Liver (tissue), 9 donors: Measurements from ENCODE around the gene CAPN2. TPM values are rescaled to one million over a fixed set of nuclear protein-coding genes. Genes with fewer than 3 reads are reported as not detected.

Experiments used
- DNase-seq: peaks from one replicate; pipeline ENCODE4 v3.0.0-alpha.2; 2017; ENCODE audit warnings: low spot score
- H3K27ac ChIP-seq, 2 donors: one replicate each; pipeline ENCODE4 v1.7.0; 2013; ENCODE audit warnings: inconsistent platforms in 2 of 2, low read length in 2 of 2, control low read depth in 1 of 2, low read depth in 1 of 2, mild to moderate bottlenecking in 1 of 2
- H3K27me3 ChIP-seq, 4 donors: one replicate each; pipeline versions ENCODE4 v1.6.1 to v1.7.0; 2013; ENCODE audit warnings: low read length in 3 of 4, inconsistent platforms in 1 of 4, mild to moderate bottlenecking in 1 of 4, moderate library complexity in 1 of 4; ENCODE audit not compliant: control insufficient read depth in 4 of 4, insufficient read depth in 4 of 4
- H3K36me3 ChIP-seq, 4 donors: one replicate each; pipeline versions ENCODE4 v1.6.1 to v1.7.0; 2013; ENCODE audit warnings: low read length in 3 of 4, mild to moderate bottlenecking in 3 of 4, low read depth in 1 of 4, moderate library complexity in 1 of 4; ENCODE audit not compliant: control insufficient read depth in 4 of 4, insufficient read depth in 3 of 4
- H3K4me1 ChIP-seq, 4 donors: one replicate each; pipeline versions ENCODE4 v1.6.1 to v1.7.0; 2013; ENCODE audit warnings: low read length in 3 of 4, mild to moderate bottlenecking in 3 of 4, moderate library complexity in 1 of 4; ENCODE audit not compliant: control insufficient read depth in 4 of 4, insufficient read depth in 4 of 4
- H3K4me3 ChIP-seq, 3 donors: one replicate each; pipeline versions ENCODE4 v1.6.1 to v1.7.0; 2013; ENCODE audit warnings: low read length in 3 of 3, control low read depth in 1 of 3, low read depth in 1 of 3, mild to moderate bottlenecking in 1 of 3
- H3K9ac ChIP-seq, 2 donors: one replicate each; pipeline ENCODE4 v1.7.0; 2013; ENCODE audit warnings: low read length in 2 of 2, mild to moderate bottlenecking in 2 of 2, moderate library complexity in 2 of 2, control low read depth in 1 of 2, low read depth in 1 of 2
- H3K9me3 ChIP-seq, 4 donors: one replicate each; pipeline versions ENCODE4 v1.6.1 to v1.7.0; 2013; ENCODE audit warnings: low read length in 3 of 4; ENCODE audit not compliant: control insufficient read depth in 4 of 4
- ATF3 ChIP-seq: IDR thresholded peaks from 2 replicates; pipeline ENCODE4 v1.6.1; 2016; ENCODE audit warnings: antibody characterized with exemption
- EGR1 ChIP-seq, 2 donors: IDR thresholded peaks; 2 replicates each; pipeline ENCODE4 v1.6.1; 2016 to 2018; ENCODE audit warnings: antibody characterized with exemption in 2 of 2, low read depth in 2 of 2
- FOXA1 ChIP-seq: IDR thresholded peaks from 2 replicates; pipeline ENCODE4 v1.6.1; 2016; ENCODE audit warnings: antibody characterized with exemption
- FOXA2 ChIP-seq: IDR thresholded peaks from 2 replicates; pipeline ENCODE4 v1.6.1; 2016; ENCODE audit warnings: antibody characterized with exemption
- GABPA ChIP-seq, 2 donors: IDR thresholded peaks in 1 of 2; conservative IDR thresholded peaks in 1 of 2; 2 replicates each; pipeline ENCODE4 v1.6.1; 2016; ENCODE audit warnings: antibody characterized with exemption in 2 of 2, mild to moderate bottlenecking in 1 of 2, moderate library complexity in 1 of 2
- HNF4G ChIP-seq: IDR thresholded peaks from 2 replicates; pipeline ENCODE4 v1.6.1; 2016; ENCODE audit warnings: antibody characterized with exemption
- JUND ChIP-seq, 2 donors: IDR thresholded peaks; 2 replicates each; pipeline ENCODE4 v1.6.1; 2016; ENCODE audit warnings: antibody characterized with exemption in 2 of 2
- MAX ChIP-seq: IDR thresholded peaks from 2 replicates; pipeline ENCODE4 v1.6.1; 2016; ENCODE audit warnings: antibody characterized with exemption
- NR2F2 ChIP-seq: IDR thresholded peaks from 2 replicates; pipeline ENCODE4 v1.6.1; 2016; ENCODE audit warnings: antibody characterized with exemption
- RAD21 ChIP-seq, 2 donors: IDR thresholded peaks; 2 replicates each; pipeline ENCODE4 v1.6.1; 2016; ENCODE audit warnings: antibody characterized with exemption in 2 of 2, mild to moderate bottlenecking in 2 of 2
- RXRA ChIP-seq, 2 donors: IDR thresholded peaks; 2 replicates each; pipeline ENCODE4 v1.6.1; 2017 to 2018; ENCODE audit warnings: antibody characterized with exemption in 2 of 2, mild to moderate bottlenecking in 1 of 2
- SP1 ChIP-seq: IDR thresholded peaks from 2 replicates; pipeline ENCODE4 v1.6.1; 2018; ENCODE audit warnings: antibody characterized with exemption, mild to moderate bottlenecking
- YY1 ChIP-seq: IDR thresholded peaks from 2 replicates; pipeline ENCODE4 v1.6.1; 2016; ENCODE audit warnings: antibody characterized with exemption, mild to moderate bottlenecking
- WGBS: extraction: QIAGEN DNeasy Blood & Tissue Kit; methylation state at CpG from one replicate; pipeline ENCODE4 v1.1.7; 2013; 5-methylcytosine and 5-hydroxymethylcytosine counted together
- polyA plus RNA-seq, 2 donors: library from polyadenylated mRNA; stranded (reverse) in 1 of 2; unstranded in 1 of 2; fragments of 200-250 nt in 1 of 2; fragments of >200 nt in 1 of 2; fragmentation: Nextera tagmentation in 1 of 2; extraction: Ambion mirVana in 1 of 2; gene quantifications; one replicate each; pipeline versions ENCODE4 v1.2.1 to v1.2.3, GENCODE V29; 2013 to 2015
- total RNA-seq, 2 donors: library from RNA; depleted of rRNA; stranded (reverse); fragments of >200 nt; gene quantifications; one replicate each; pipeline ENCODE4 v1.2.3, GENCODE V29; 2014
- TF ChIP-seq, protein P1 (sequence below): IDR thresholded peaks from 2 replicates; pipeline ENCODE4 v1.6.1; 2016; ENCODE audit warnings: antibody characterized with exemption
- TF ChIP-seq, protein P2 (sequence below): fragments of 150-350 bp; IDR thresholded peaks from 2 replicates; pipeline ENCODE4 v1.5.1; 2017; ENCODE audit warnings: improper control_type of control experiment, low read depth, low read length; ENCODE audit not compliant: missing input control
- donor health status: healthy.
- donor health status: healthy.
- donor health status: healthy.
- donor health status: healthy.
- donor health status: healthy.

Gene CAPN2
- total and polyA plus RNA-seq, 4 donors = 11.2 to 20.7 (median 15.5) TPM

- H3K9me3 ChIP-seq = no peaks in the 10 kb centered on the region
- no peaks in the 10 kb centered on the region for H3K4me1 ChIP-seq
- no peaks in the 10 kb centered on the region for H3K27me3 ChIP-seq
- H3K4me3 ChIP-seq = no peak overlapping the region
- no peak for DNase-seq
- H3K36me3 ChIP-seq = peaks cover 5 to 56% (median 51%) of the 10 kb centered on the region in 4 donors
- WGBS = 95% methylated on average over 10 of the region's 10 CpGs
- no peak for TF ChIP-seq JUND (IDR thresholded peaks at IDR 0.05)
- no peak for TF ChIP-seq RXRA (IDR thresholded peaks at IDR 0.05)
- no peak for TF ChIP-seq YY1
- TF ChIP-seq MAX = no peak
- H3K9ac ChIP-seq = no peak overlapping the region
- H3K27ac ChIP-seq = no peak overlapping the region
Measured at GRCh38 chr1:223776826-223777454, 64.6 kb downstream of the CAPN2 start.

GRCh38 chr1:223780318-223780717 lies 68.0 kb downstream of the CAPN2 start:
- no peak overlapping the region for H3K4me3 ChIP-seq
- no peak overlapping the region for H3K9ac ChIP-seq
- no peak overlapping the region for H3K27ac ChIP-seq
- no peak for DNase-seq
- H3K27me3 ChIP-seq = no peaks in the 10 kb centered on the region
- H3K9me3 ChIP-seq = no peaks in the 10 kb centered on the region
- peaks cover 5 to 56% (median 48%) of the 10 kb centered on the region in 4 donors for H3K36me3 ChIP-seq
- H3K4me1 ChIP-seq = no peaks in the 10 kb centered on the region
- TF ChIP-seq JUND (IDR thresholded peaks at IDR 0.05) (no peak), NR2F2 (no peak), YY1 (no peak), RXRA (IDR thresholded peaks at IDR 0.05) (no peak), FOXA1 (no peak), FOXA2 (no peak), ATF3 (no peak), EGR1 (IDR thresholded peaks at IDR 0.05; ENCODE audit: low read depth in 2 of 2) (no peak), SP1 (no peak), GABPA (IDR thresholded peaks at IDR 0.05 in 1 of 2, conservative IDR thresholded peaks at IDR 0.05 in 1 of 2) (no peak)
- TF ChIP-seq, protein P1, sequence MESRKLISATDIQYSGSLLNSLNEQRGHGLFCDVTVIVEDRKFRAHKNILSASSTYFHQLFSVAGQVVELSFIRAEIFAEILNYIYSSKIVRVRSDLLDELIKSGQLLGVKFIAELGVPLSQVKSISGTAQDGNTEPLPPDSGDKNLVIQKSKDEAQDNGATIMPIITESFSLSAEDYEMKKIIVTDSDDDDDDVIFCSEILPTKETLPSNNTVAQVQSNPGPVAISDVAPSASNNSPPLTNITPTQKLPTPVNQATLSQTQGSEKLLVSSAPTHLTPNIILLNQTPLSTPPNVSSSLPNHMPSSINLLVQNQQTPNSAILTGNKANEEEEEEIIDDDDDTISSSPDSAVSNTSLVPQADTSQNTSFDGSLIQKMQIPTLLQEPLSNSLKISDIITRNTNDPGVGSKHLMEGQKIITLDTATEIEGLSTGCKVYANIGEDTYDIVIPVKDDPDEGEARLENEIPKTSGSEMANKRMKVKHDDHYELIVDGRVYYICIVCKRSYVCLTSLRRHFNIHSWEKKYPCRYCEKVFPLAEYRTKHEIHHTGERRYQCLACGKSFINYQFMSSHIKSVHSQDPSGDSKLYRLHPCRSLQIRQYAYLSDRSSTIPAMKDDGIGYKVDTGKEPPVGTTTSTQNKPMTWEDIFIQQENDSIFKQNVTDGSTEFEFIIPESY = no peak
- TF ChIP-seq, protein P2, sequence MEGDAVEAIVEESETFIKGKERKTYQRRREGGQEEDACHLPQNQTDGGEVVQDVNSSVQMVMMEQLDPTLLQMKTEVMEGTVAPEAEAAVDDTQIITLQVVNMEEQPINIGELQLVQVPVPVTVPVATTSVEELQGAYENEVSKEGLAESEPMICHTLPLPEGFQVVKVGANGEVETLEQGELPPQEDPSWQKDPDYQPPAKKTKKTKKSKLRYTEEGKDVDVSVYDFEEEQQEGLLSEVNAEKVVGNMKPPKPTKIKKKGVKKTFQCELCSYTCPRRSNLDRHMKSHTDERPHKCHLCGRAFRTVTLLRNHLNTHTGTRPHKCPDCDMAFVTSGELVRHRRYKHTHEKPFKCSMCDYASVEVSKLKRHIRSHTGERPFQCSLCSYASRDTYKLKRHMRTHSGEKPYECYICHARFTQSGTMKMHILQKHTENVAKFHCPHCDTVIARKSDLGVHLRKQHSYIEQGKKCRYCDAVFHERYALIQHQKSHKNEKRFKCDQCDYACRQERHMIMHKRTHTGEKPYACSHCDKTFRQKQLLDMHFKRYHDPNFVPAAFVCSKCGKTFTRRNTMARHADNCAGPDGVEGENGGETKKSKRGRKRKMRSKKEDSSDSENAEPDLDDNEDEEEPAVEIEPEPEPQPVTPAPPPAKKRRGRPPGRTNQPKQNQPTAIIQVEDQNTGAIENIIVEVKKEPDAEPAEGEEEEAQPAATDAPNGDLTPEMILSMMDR = no peak
- 95% methylated on average over 8 of the region's 8 CpGs for WGBS

GRCh38 chr1:223780949-223781348 lies 68.6 kb downstream of the CAPN2 start:
- TF ChIP-seq RXRA (IDR thresholded peaks at IDR 0.05) = no peak
- TF ChIP-seq EGR1 (IDR thresholded peaks at IDR 0.05; ENCODE audit: low read depth in 2 of 2) = no peak
- no peak for TF ChIP-seq RAD21 (IDR thresholded peaks at IDR 0.05)
- no peak for TF ChIP-seq SP1
- TF ChIP-seq, protein P2 = no peak
- TF ChIP-seq HNF4G = no peak
- TF ChIP-seq JUND (IDR thresholded peaks at IDR 0.05) = no peak
- Histone ChIP-seq H3K9me3 (no peaks in the 10 kb centered on the region), H3K4me1 (no peaks in the 10 kb centered on the region), H3K4me3 (no peak overlapping the region), H3K27ac (no peak overlapping the region), H3K27me3 (no peaks in the 10 kb centered on the region), H3K36me3 (peaks cover 5 to 54% (median 48%) of the 10 kb centered on the region in 4 donors), H3K9ac (no peak overlapping the region)
- WGBS = 89% methylated on average over 6 of the region's 6 CpGs
- no peak for DNase-seq
